ENCODE measurements around the gene RBMS3.

RBMS3 gene

DNA sequence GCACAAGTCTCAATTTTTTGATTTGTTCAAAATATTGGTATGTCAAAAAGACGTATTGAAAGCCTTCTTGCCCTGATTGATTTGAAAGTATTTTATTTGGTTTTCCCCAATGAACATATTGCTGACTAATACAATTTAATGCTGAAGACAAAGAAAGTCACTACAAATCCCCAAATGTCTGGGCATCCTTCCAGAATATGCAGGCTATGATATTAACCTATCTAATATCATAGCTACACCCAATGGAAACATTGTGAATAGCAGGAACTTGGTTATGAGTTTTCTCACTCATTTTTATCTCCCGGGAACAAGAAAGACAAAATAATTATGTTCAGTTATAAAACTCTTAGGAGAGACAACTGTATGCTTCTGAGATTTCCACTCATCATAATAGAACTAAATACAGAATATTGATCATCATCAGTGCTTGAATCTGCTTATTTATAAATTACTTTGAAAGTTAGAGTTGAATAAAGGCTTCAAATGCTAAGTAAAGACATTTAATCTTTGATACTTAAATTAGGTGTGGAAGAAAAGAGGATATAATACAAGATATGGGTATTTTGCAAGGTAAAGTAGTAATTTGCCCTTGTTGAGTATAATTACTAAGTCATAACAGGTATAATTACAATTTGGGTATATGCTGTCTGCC, 483.9 kb downstream of the RBMS3 start:
- Histone ChIP-seq H3K27ac (ENCODE audit: low read depth, low read length) (no peak overlapping the region), H3K27me3 (ENCODE audit: insufficient read depth, low read length) (no peaks in the 10 kb centered on the region), H3K14ac (ENCODE audit: low read length) (no peak overlapping the region), H3K23ac (ENCODE audit: low read length) (no peak overlapping the region), H4K12ac (ENCODE audit: low read depth, low read length) (no peak overlapping the region), H2BK12ac (ENCODE audit: low read length) (no peak overlapping the region), H2AFZ (ENCODE audit: insufficient read depth, low read length, poor library complexity) (no peak overlapping the region), H4K8ac (ENCODE audit: low read depth, low read length) (no peak overlapping the region), H3K79me1 (ENCODE audit: low read length) (peaks cover 1% of the 10 kb centered on the region), H3K79me2 (ENCODE audit: control insufficient read depth, insufficient read depth, low read length, poor library complexity) (no peaks in the 10 kb centered on the region), H3K4ac (ENCODE audit: low read depth, low read length) (no peak overlapping the region), H4K91ac (ENCODE audit: low read depth, low read length) (no peak overlapping the region), H2AK5ac (ENCODE audit: low read length) (no peak overlapping the region), H3K4me3 (ENCODE audit: low read depth, low read length) (no peak overlapping the region), H3K4me2 (ENCODE audit: low read length) (no peak overlapping the region), H2BK5ac (ENCODE audit: low read depth, low read length, poor library complexity) (no peak overlapping the region), H3K36me3 (ENCODE audit: control insufficient read depth in 1 of 2, insufficient read depth in 2 of 2, low read length in 2 of 2) (no peaks in the 10 kb centered on the region), H3K9ac (ENCODE audit: low read length) (no peak overlapping the region), H2BK120ac (ENCODE audit: insufficient read depth, low read length, poor library complexity) (no peak overlapping the region), H3K9me3 (ENCODE audit: insufficient read depth, low read depth, low read length) (no peaks in the 10 kb centered on the region), H3K4me1 (ENCODE audit: control insufficient read depth in 1 of 2, insufficient read depth in 2 of 2, low read length in 2 of 2) (peaks cover under 1% of the 10 kb centered on the region in 2 experiments), H3K18ac (ENCODE audit: low read length) (no peak overlapping the region)
- peak in 1 of 2 donors; percentile 6 for DNase-seq
- no CpG with 5 or more reads among the region's 2 CpGs for WGBS (ENCODE audit: extremely low coverage, insufficient coverage, insufficient read length)

DNA sequence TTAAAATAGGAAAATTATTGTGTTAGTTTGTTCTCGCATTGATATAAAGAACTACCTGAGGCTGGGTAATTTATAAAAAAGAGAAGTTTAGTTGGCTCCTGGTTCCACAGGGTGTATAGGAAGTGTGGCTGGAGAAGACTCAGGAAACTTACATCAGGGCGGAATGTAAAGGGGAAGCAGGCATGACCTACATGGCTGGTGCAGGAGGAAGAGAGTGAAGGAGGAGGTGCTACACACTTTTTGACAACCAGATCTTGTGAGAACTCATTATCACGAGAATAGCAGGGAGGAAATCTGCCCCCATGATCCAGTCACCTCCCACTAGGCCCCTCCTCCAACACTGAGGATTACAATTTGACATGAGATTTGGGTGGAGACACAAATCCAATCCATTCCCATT, 490.7 kb downstream of the RBMS3 start:
- no CpG with 5 or more reads among the region's 3 CpGs for WGBS (ENCODE audit: extremely low coverage, insufficient coverage, insufficient read length)
- Histone ChIP-seq H2BK12ac (ENCODE audit: low read length) (no peak overlapping the region), H3K9me3 (ENCODE audit: insufficient read depth, low read depth, low read length) (no peaks in the 10 kb centered on the region)

DNA sequence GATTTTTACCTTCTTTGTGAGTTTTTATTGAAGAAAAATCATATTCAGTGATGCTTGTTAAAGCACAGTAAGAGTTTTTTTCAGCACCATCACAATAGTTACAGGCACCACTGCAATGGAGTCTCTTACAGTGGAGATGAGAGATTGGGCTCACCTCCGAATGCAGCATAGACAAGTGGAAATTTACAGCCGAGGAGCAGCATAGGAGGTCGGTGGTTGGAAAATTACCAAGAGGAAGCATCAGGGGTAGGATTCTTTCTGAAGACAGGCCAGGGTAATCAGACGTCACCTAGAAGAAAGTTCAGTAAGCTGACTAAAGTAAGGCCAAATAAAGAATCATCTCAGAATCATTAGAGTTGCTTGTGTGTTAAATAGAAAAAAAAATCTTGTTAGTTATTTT, 491.6 kb downstream of the RBMS3 start:
- Histone ChIP-seq H3K9me3 (ENCODE audit: insufficient read depth, low read depth, low read length) (no peaks in the 10 kb centered on the region), H4K8ac (ENCODE audit: low read depth, low read length) (no peak overlapping the region), H3K4me1 (ENCODE audit: control insufficient read depth in 1 of 2, insufficient read depth in 2 of 2, low read length in 2 of 2) (no peaks in the 10 kb centered on the region), H2AFZ (ENCODE audit: insufficient read depth, low read length, poor library complexity) (no peak overlapping the region), H3K4me3 (ENCODE audit: low read depth, low read length) (no peak overlapping the region), H3K23ac (ENCODE audit: low read length) (no peak overlapping the region), H3K27ac (ENCODE audit: low read depth, low read length) (no peak overlapping the region), H3K18ac (ENCODE audit: low read length) (no peak overlapping the region), H3K79me1 (ENCODE audit: low read length) (no peaks in the 10 kb centered on the region), H3K4me2 (ENCODE audit: low read length) (no peak overlapping the region), H2BK5ac (ENCODE audit: low read depth, low read length, poor library complexity) (no peak overlapping the region), H3K36me3 (ENCODE audit: control insufficient read depth in 1 of 2, insufficient read depth in 2 of 2, low read length in 2 of 2) (no peaks in the 10 kb centered on the region), H3K9ac (ENCODE audit: low read length) (no peak overlapping the region), H4K12ac (ENCODE audit: low read depth, low read length) (no peak overlapping the region), H3K27me3 (ENCODE audit: insufficient read depth, low read length) (no peaks in the 10 kb centered on the region), H2BK120ac (ENCODE audit: insufficient read depth, low read length, poor library complexity) (no peak overlapping the region), H2AK5ac (ENCODE audit: low read length) (no peak overlapping the region), H3K14ac (ENCODE audit: low read length) (no peak overlapping the region), H3K4ac (ENCODE audit: low read depth, low read length) (no peak overlapping the region), H2BK12ac (ENCODE audit: low read length) (no peak overlapping the region), H4K91ac (ENCODE audit: low read depth, low read length) (no peak overlapping the region), H3K79me2 (ENCODE audit: control insufficient read depth, insufficient read depth, low read length, poor library complexity) (no peaks in the 10 kb centered on the region)
- no CpG with 5 or more reads among the region's 4 CpGs for WGBS (ENCODE audit: extremely low coverage, insufficient coverage, insufficient read length)
- no peak for DNase-seq

More for the DNA sequence above, 490.7 kb downstream of the RBMS3 start:
- no peak overlapping the region for H3K9ac ChIP-seq (ENCODE audit: low read length)
- H3K4me1 ChIP-seq (ENCODE audit: control insufficient read depth in 1 of 2, insufficient read depth in 2 of 2, low read length in 2 of 2), result no peaks in the 10 kb centered on the region
- no peaks in the 10 kb centered on the region for H3K36me3 ChIP-seq (ENCODE audit: control insufficient read depth in 1 of 2, insufficient read depth in 2 of 2, low read length in 2 of 2)
- no peak overlapping the region for H2AK5ac ChIP-seq (ENCODE audit: low read length)
- no peak for DNase-seq
- H3K4me2 ChIP-seq (ENCODE audit: low read length), result no peak overlapping the region
- no peak overlapping the region for H2BK5ac ChIP-seq (ENCODE audit: low read depth, low read length, poor library complexity)
- no peak overlapping the region for H2AFZ ChIP-seq (ENCODE audit: insufficient read depth, low read length, poor library complexity)
- no peak overlapping the region for H3K18ac ChIP-seq (ENCODE audit: low read length)
- no peak overlapping the region for H4K91ac ChIP-seq (ENCODE audit: low read depth, low read length)
- H3K27me3 ChIP-seq (ENCODE audit: insufficient read depth, low read length), result no peaks in the 10 kb centered on the region
- H3K14ac ChIP-seq (ENCODE audit: low read length), result no peak overlapping the region
- no peak overlapping the region for H4K12ac ChIP-seq (ENCODE audit: low read depth, low read length)
- H3K4me3 ChIP-seq (ENCODE audit: low read depth, low read length), result no peak overlapping the region
- H3K4ac ChIP-seq (ENCODE audit: low read depth, low read length), result no peak overlapping the region
- H3K79me2 ChIP-seq (ENCODE audit: control insufficient read depth, insufficient read depth, low read length, poor library complexity), result no peaks in the 10 kb centered on the region
- no peak overlapping the region for H4K8ac ChIP-seq (ENCODE audit: low read depth, low read length)
- no peak overlapping the region for H3K27ac ChIP-seq (ENCODE audit: low read depth, low read length)
- H3K79me1 ChIP-seq (ENCODE audit: low read length), result peaks cover 1% of the 10 kb centered on the region
- no peak overlapping the region for H2BK120ac ChIP-seq (ENCODE audit: insufficient read depth, low read length, poor library complexity)
- no peak overlapping the region for H3K23ac ChIP-seq (ENCODE audit: low read length)

DNA sequence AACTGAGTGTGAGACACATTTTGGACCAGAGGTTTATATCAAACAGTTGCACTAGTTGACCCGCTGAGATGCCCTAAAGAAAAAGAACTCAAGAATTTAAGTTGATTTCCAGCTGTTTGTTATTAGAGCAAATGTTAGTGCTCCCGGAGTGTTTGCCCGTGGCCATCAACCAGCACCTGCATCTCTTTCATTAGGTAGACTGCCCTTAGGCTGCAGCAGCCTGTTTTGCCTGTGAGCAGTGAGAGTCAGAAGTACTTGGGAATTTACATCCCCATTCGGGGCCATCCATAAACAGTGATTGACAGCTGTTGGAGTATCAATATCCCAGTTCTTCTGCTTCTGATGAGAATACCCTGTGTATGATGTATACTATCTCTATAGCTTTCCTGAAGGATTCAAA, 492.6 kb downstream of the RBMS3 start:
- Histone ChIP-seq H3K18ac (ENCODE audit: low read length) (no peak overlapping the region), H2BK5ac (ENCODE audit: low read depth, low read length, poor library complexity) (no peak overlapping the region), H3K23ac (ENCODE audit: low read length) (no peak overlapping the region), H3K27me3 (ENCODE audit: insufficient read depth, low read length) (no peaks in the 10 kb centered on the region), H3K9ac (ENCODE audit: low read length) (no peak overlapping the region), H3K36me3 (ENCODE audit: control insufficient read depth in 1 of 2, insufficient read depth in 2 of 2, low read length in 2 of 2) (no peaks in the 10 kb centered on the region), H4K12ac (ENCODE audit: low read depth, low read length) (no peak overlapping the region), H3K4ac (ENCODE audit: low read depth, low read length) (no peak overlapping the region), H3K4me2 (ENCODE audit: low read length) (no peak overlapping the region), H4K8ac (ENCODE audit: low read depth, low read length) (no peak overlapping the region), H2AFZ (ENCODE audit: insufficient read depth, low read length, poor library complexity) (no peak overlapping the region), H3K9me3 (ENCODE audit: insufficient read depth, low read depth, low read length) (no peaks in the 10 kb centered on the region), H2AK5ac (ENCODE audit: low read length) (no peak overlapping the region), H3K79me1 (ENCODE audit: low read length) (no peaks in the 10 kb centered on the region), H3K79me2 (ENCODE audit: control insufficient read depth, insufficient read depth, low read length, poor library complexity) (no peaks in the 10 kb centered on the region), H3K14ac (ENCODE audit: low read length) (no peak overlapping the region), H2BK120ac (ENCODE audit: insufficient read depth, low read length, poor library complexity) (no peak overlapping the region), H2BK12ac (ENCODE audit: low read length) (no peak overlapping the region), H3K27ac (ENCODE audit: low read depth, low read length) (no peak overlapping the region), H3K4me1 (ENCODE audit: control insufficient read depth in 1 of 2, insufficient read depth in 2 of 2, low read length in 2 of 2) (no peaks in the 10 kb centered on the region), H4K91ac (ENCODE audit: low read depth, low read length) (no peak overlapping the region), H3K4me3 (ENCODE audit: low read depth, low read length) (no peak overlapping the region)
- DNase-seq, result peak; percentile 16 to 22
- WGBS (ENCODE audit: extremely low coverage, insufficient coverage, insufficient read length), result no CpG with 5 or more reads among the region's 4 CpGs
